Gastroesophageal sphincter (tissue), 4 donors: ENCODE data around the gene MPPED1. TPM values are rescaled to one million over a fixed set of nuclear protein-coding genes. Genes with fewer than 3 reads are reported as not detected.

Experiments used
- ATAC-seq: fragments of 150-250 bp; one replicate; pipeline ENCODE4 v1.9.1; 2016; ENCODE audit warnings: mild to moderate bottlenecking, moderate library complexity
- H3K27ac ChIP-seq, 4 donors: fragments of 200-600 bp; sonication (generic) in 3 of 4; 1 replicate in 3 of 4; 2 replicates in 1 of 4; pipeline ENCODE4 v1.5.1; 2016 to 2019
- H3K27me3 ChIP-seq: fragments of 200-600 bp; sonication (generic); one replicate; pipeline ENCODE4 v1.5.1; 2019
- H3K36me3 ChIP-seq, 2 donors: fragments of 200-600 bp; sonication (generic); one replicate each; pipeline ENCODE4 v1.5.1; 2019; ENCODE audit warnings: control low read depth in 1 of 2
- H3K4me1 ChIP-seq, 3 donors: fragments of 200-600 bp; sonication (generic); 1 replicate in 2 of 3; 2 replicates in 1 of 3; pipeline ENCODE4 v1.5.1; 2016 to 2019; ENCODE audit warnings: control low read depth in 2 of 3
- H3K4me3 ChIP-seq, 2 donors: fragments of 200-600 bp; sonication (generic); one replicate each; pipeline ENCODE4 v1.5.1; 2019; ENCODE audit warnings: mild to moderate bottlenecking in 1 of 2, moderate library complexity in 1 of 2
- H3K9me3 ChIP-seq, 3 donors: fragments of 200-600 bp; sonication (generic); one replicate each; pipeline ENCODE4 v1.5.1; 2017 to 2019; ENCODE audit warnings: control low read depth in 2 of 3
- EP300 ChIP-seq: sonication (generic); formaldehyde crosslinking; IDR thresholded peaks from one replicate; pipeline ENCODE4 v1.6.1; 2017; ENCODE audit warnings: antibody characterized with exemption, mild to moderate bottlenecking
- POLR2A ChIP-seq, 2 donors: fragments of 450-650 bp; IDR thresholded peaks; one replicate each; pipeline ENCODE4 v1.6.1; 2017; ENCODE audit warnings: antibody characterized with exemption in 2 of 2, mild to moderate bottlenecking in 2 of 2, moderate library complexity in 1 of 2
- POLR2AphosphoS5 ChIP-seq: sonication (generic); formaldehyde crosslinking; IDR thresholded peaks from one replicate; pipeline ENCODE4 v1.6.1; 2017; ENCODE audit warnings: antibody characterized with exemption
- WGBS, 2 donors: methylation state at CpG; one replicate each; pipeline ENCODE4 v1.1.5; 2018; ENCODE audit warnings: low coverage in 1 of 2; 5-methylcytosine and 5-hydroxymethylcytosine counted together
- total RNA-seq, 4 donors: library from RNA; depleted of rRNA; stranded (reverse); fragments of >200 nt; gene quantifications; one replicate each; pipeline ENCODE4 v1.1.0, GENCODE V29; 2016
- TF ChIP-seq, protein P1 (sequence below), 4 experiments: fragments of 200-600 bp in 2 of 4; fragments of 450-650 bp in 2 of 4; sonication (generic) in 1 of 4; IDR thresholded peaks; one replicate each; pipeline ENCODE4 v1.5.1; 2017 to 2019; ENCODE audit warnings: antibody characterized with exemption in 4 of 4, mild to moderate bottlenecking in 2 of 4, moderate library complexity in 2 of 4

Gene MPPED1
- total RNA-seq, 4 donors from 2014 or later = 0.13 TPM; not detected in 3

GRCh38 chr22:43526946-43527345 is 115.1 kb downstream of the MPPED1 start:
- TF ChIP-seq POLR2AphosphoS5 (no peak), POLR2A (IDR thresholded peaks at IDR 0.05) (no peak), EP300 (no peak)
- TF ChIP-seq, protein P1, sequence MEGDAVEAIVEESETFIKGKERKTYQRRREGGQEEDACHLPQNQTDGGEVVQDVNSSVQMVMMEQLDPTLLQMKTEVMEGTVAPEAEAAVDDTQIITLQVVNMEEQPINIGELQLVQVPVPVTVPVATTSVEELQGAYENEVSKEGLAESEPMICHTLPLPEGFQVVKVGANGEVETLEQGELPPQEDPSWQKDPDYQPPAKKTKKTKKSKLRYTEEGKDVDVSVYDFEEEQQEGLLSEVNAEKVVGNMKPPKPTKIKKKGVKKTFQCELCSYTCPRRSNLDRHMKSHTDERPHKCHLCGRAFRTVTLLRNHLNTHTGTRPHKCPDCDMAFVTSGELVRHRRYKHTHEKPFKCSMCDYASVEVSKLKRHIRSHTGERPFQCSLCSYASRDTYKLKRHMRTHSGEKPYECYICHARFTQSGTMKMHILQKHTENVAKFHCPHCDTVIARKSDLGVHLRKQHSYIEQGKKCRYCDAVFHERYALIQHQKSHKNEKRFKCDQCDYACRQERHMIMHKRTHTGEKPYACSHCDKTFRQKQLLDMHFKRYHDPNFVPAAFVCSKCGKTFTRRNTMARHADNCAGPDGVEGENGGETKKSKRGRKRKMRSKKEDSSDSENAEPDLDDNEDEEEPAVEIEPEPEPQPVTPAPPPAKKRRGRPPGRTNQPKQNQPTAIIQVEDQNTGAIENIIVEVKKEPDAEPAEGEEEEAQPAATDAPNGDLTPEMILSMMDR (IDR thresholded peaks at IDR 0.05) = no peak
- ATAC-seq = no peak
- no CpG with 5 or more reads among the region's 5 CpGs for WGBS, 2 donors
- Histone ChIP-seq H3K27ac (no peak overlapping the region), H3K9me3 (peaks cover 0 to 3% (median 0%) of the 10 kb centered on the region in 3 donors), H3K4me1 (no peaks in the 10 kb centered on the region), H3K4me3 (no peak overlapping the region), H3K27me3 (peaks cover 46% of the 10 kb centered on the region), H3K36me3 (peaks cover 0 to 9% of the 10 kb centered on the region in 2 donors)

- no peak overlapping the region for H3K4me3 ChIP-seq
- WGBS, 2 donors = 73 to 76% methylated on average over 2 to 3 of the region's 12 CpGs
Observed at GRCh38 chr22:43528601-43529360, 117.0 kb downstream of the MPPED1 start.

GRCh38 chr22:43529461-43529860 is 117.6 kb downstream of the MPPED1 start:
- peaks cover 0 to 9% of the 10 kb centered on the region in 2 donors for H3K36me3 ChIP-seq
- 100% methylated on average over 1 to 2 of the region's 2 CpGs for WGBS, 2 donors
- H3K9me3 ChIP-seq = peaks cover 0 to 3% (median 0%) of the 10 kb centered on the region in 3 donors
- no peaks in the 10 kb centered on the region for H3K4me1 ChIP-seq
- no peak for ATAC-seq
- no peak overlapping the region for H3K4me3 ChIP-seq
- TF ChIP-seq, protein P1 (IDR thresholded peaks at IDR 0.05) = no peak
- TF ChIP-seq EP300 (no peak), POLR2A (IDR thresholded peaks at IDR 0.05) (no peak), POLR2AphosphoS5 (no peak)
- peaks cover 25% of the 10 kb centered on the region for H3K27me3 ChIP-seq
- no peak overlapping the region for H3K27ac ChIP-seq

More at GRCh38 chr22:43528601-43529360, 117.0 kb downstream of the MPPED1 start:
- no peaks in the 10 kb centered on the region for H3K4me1 ChIP-seq
- peaks cover 0 to 9% of the 10 kb centered on the region in 2 donors for H3K36me3 ChIP-seq
- peaks cover 29% of the 10 kb centered on the region for H3K27me3 ChIP-seq
- H3K9me3 ChIP-seq = peaks cover 0 to 3% (median 0%) of the 10 kb centered on the region in 3 donors
- no peak for ATAC-seq
- no peak for TF ChIP-seq POLR2AphosphoS5
- TF ChIP-seq, protein P1 (IDR thresholded peaks at IDR 0.05) = no peak
- TF ChIP-seq POLR2A (IDR thresholded peaks at IDR 0.05) = no peak
- no peak for TF ChIP-seq EP300
- H3K27ac ChIP-seq = no peak overlapping the region

GRCh38 chr22:43529934-43530333 is 118.1 kb downstream of the MPPED1 start:
- TF ChIP-seq POLR2A (IDR thresholded peaks at IDR 0.05) = no peak
- TF ChIP-seq POLR2AphosphoS5 = no peak
- TF ChIP-seq EP300 = no peak
- TF ChIP-seq, protein P1 (IDR thresholded peaks at IDR 0.05) = no peak
- WGBS, 2 donors = 93 to 95% methylated on average over 2 to 7 of the region's 9 CpGs
- Histone ChIP-seq H3K4me3 (no peak overlapping the region), H3K36me3 (peaks cover 0 to 9% of the 10 kb centered on the region in 2 donors), H3K27me3 (peaks cover 22% of the 10 kb centered on the region), H3K9me3 (peaks cover 0 to 3% (median 0%) of the 10 kb centered on the region in 3 donors), H3K4me1 (no peaks in the 10 kb centered on the region), H3K27ac (no peak overlapping the region)
- ATAC-seq = no peak
